ENCODE measurements around the gene IQCM.

Gene IQCM

GRCh38 chr4:149719357-149719756 is 96.3 kb downstream of the IQCM start:
- Mint-ChIP-seq H3K9me3 (peaks cover 7% of the 10 kb centered on the region), H3K4me3 (no peak overlapping the region)
- no peak for TF ChIP-seq CTCF (IDR thresholded peaks at IDR 0.05; ENCODE audit: unreplicated experiment in 3 of 3)

GRCh38 chr4:149718500-149718899 is 97.1 kb downstream of the IQCM start:
- Mint-ChIP-seq H3K4me3 (no peak overlapping the region), H3K9me3 (peaks cover 7% of the 10 kb centered on the region), H3K27me3 (ENCODE audit: low read depth) (no peaks in the 10 kb centered on the region), H3K36me3 (ENCODE audit: low read depth) (no peaks in the 10 kb centered on the region), H3K27ac (no peak overlapping the region), H3K4me1 (no peaks in the 10 kb centered on the region)
- no peak for TF ChIP-seq CTCF (IDR thresholded peaks at IDR 0.05; ENCODE audit: unreplicated experiment in 3 of 3)

More at GRCh38 chr4:149719357-149719756, 96.3 kb downstream of the IQCM start:
- H3K36me3 Mint-ChIP-seq (ENCODE audit: low read depth) = no peaks in the 10 kb centered on the region
- H3K27ac Mint-ChIP-seq = no peak overlapping the region
- H3K27me3 Mint-ChIP-seq (ENCODE audit: low read depth) = no peaks in the 10 kb centered on the region
- no peaks in the 10 kb centered on the region for H3K4me1 Mint-ChIP-seq

GRCh38 chr4:149716728-149717127 is 98.9 kb downstream of the IQCM start:
- Mint-ChIP-seq H3K27ac (no peak overlapping the region), H3K4me1 (no peaks in the 10 kb centered on the region), H3K4me3 (no peak overlapping the region), H3K36me3 (ENCODE audit: low read depth) (no peaks in the 10 kb centered on the region), H3K9me3 (peaks cover 2% of the 10 kb centered on the region), H3K27me3 (ENCODE audit: low read depth) (no peaks in the 10 kb centered on the region)
- TF ChIP-seq CTCF (IDR thresholded peaks at IDR 0.05; ENCODE audit: unreplicated experiment in 3 of 3) = no peak

GRCh38 chr4:149715822-149716585 is 99.6 kb downstream of the IQCM start:
- H3K4me1 Mint-ChIP-seq = no peaks in the 10 kb centered on the region
- no peak overlapping the region for H3K4me3 Mint-ChIP-seq
- H3K27ac Mint-ChIP-seq = no peak overlapping the region
- no peaks in the 10 kb centered on the region for H3K27me3 Mint-ChIP-seq (ENCODE audit: low read depth)
- peaks cover 2% of the 10 kb centered on the region for H3K9me3 Mint-ChIP-seq
- no peak for TF ChIP-seq CTCF (IDR thresholded peaks at IDR 0.05; ENCODE audit: unreplicated experiment in 3 of 3)
- H3K36me3 Mint-ChIP-seq (ENCODE audit: low read depth) = no peaks in the 10 kb centered on the region

GRCh38 chr4:149713031-149713430 is 102.6 kb downstream of the IQCM start:
- Mint-ChIP-seq H3K27ac (no peak overlapping the region), H3K9me3 (peaks cover 2% of the 10 kb centered on the region), H3K4me3 (no peak overlapping the region), H3K36me3 (ENCODE audit: low read depth) (no peaks in the 10 kb centered on the region), H3K4me1 (no peaks in the 10 kb centered on the region), H3K27me3 (ENCODE audit: low read depth) (no peaks in the 10 kb centered on the region)
- TF ChIP-seq CTCF (IDR thresholded peaks at IDR 0.05; ENCODE audit: unreplicated experiment in 3 of 3) = no peak

Measured in nephron (organoid).